ENCODE results near the gene HOXB2. TPM values are rescaled to one million over a fixed set of nuclear protein-coding genes. Genes with fewer than 3 reads are reported as not detected.

Gene HOXB2
- total RNA-seq, 1 donor from 2014 or later = not detected

DNA sequence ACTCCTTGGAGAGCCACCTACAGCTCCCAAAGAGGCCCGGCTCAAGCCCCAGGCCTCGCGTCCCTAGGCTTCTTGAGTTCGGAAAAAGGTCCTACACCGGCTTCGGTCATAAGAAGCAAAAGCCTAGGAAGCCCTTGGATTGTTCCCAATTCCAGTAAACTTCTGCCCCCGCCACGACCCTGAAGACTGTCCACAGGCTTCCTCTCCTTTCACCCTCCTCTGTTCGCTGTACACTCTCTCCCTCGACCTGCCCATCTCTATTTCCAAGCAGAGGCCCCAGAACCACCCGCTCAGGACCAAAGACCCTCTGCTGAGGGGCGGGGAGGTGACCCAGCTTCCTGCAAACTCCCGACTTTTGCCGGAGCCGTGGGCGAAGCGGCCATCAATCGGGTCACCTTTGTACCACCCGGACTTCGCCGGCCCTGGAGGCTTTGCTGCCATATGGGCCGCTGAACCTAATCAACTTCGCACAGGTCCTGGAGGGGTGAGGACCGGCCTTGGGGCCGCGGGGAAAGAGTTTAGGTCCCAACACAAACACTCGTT, 2.7 kb downstream of the HOXB2 start:
- H3K4me3 Mint-ChIP-seq = peak overlapping the region; percentile 71
- TF ChIP-seq EZH2phosphoT487 (IDR thresholded peaks at IDR 0.05) (peak; percentile 94), EZH2 (IDR thresholded peaks at IDR 0.05) (peak; percentile 97)
- TF ChIP-seq, protein P1, sequence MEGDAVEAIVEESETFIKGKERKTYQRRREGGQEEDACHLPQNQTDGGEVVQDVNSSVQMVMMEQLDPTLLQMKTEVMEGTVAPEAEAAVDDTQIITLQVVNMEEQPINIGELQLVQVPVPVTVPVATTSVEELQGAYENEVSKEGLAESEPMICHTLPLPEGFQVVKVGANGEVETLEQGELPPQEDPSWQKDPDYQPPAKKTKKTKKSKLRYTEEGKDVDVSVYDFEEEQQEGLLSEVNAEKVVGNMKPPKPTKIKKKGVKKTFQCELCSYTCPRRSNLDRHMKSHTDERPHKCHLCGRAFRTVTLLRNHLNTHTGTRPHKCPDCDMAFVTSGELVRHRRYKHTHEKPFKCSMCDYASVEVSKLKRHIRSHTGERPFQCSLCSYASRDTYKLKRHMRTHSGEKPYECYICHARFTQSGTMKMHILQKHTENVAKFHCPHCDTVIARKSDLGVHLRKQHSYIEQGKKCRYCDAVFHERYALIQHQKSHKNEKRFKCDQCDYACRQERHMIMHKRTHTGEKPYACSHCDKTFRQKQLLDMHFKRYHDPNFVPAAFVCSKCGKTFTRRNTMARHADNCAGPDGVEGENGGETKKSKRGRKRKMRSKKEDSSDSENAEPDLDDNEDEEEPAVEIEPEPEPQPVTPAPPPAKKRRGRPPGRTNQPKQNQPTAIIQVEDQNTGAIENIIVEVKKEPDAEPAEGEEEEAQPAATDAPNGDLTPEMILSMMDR (IDR thresholded peaks at IDR 0.05) = no peak
- H3K4me1 Mint-ChIP-seq = peaks cover 11% of the 10 kb centered on the region
- H3K9me3 Mint-ChIP-seq = peaks cover 7% of the 10 kb centered on the region
- Histone ChIP-seq H3K27me3 (peaks cover 100% of the 10 kb centered on the region), H3K4me3 (peak overlapping the region; percentile 32), H3K27ac (no peak overlapping the region), H2AFZ (replicated peaks) (peak overlapping the region; percentile 54), H3K79me2 (ENCODE audit: low read depth) (no peaks in the 10 kb centered on the region), H3K9ac (no peak overlapping the region), H4K20me1 (ENCODE audit: low read depth) (peaks cover 68% of the 10 kb centered on the region), H3K9me3 (ENCODE audit: low read depth) (no peaks in the 10 kb centered on the region), H3K4me1 (no peaks in the 10 kb centered on the region), H3K4me2 (peak overlapping the region; percentile 62), H3F3A (ENCODE audit: low read depth) (peaks cover 5% of the 10 kb centered on the region), H3K36me3 (no peaks in the 10 kb centered on the region)
- peaks cover 82% of the 10 kb centered on the region for H3K27me3 Mint-ChIP-seq (ENCODE audit: insufficient read depth, low read depth)
- no peak overlapping the region for H3K27ac Mint-ChIP-seq
- DNase-seq (ENCODE audit: low spot score) = peak; percentile 39
- no peaks in the 10 kb centered on the region for H3K36me3 Mint-ChIP-seq

DNA sequence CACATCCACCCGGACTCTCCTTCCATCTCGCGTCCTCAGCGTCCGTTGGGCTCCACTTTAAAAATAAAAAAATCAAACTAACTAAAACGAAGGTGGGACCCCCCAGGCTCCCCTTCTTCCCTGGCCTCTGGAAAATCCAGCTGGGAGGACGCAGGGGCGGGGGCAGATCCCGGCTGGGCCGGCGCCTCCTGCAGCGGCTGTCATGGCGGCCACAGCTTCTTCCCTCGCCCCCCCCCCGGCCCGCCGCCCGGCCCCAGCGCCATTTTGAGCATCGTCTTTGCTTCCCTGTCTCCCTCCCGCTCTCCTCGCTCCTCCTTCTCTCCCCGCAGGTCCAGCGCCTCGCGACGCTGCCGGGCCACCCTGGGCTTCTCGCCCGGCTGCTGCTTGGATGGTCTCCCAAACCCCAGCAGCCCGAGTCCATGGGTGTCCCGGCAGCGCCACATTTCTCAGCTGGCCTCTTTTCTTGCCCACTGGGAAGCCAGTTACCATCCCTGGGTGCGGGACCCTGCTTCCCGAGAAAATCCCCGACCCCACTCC, 3.3 kb downstream of the HOXB2 start:
- peaks cover 63% of the 10 kb centered on the region for H4K20me1 ChIP-seq (ENCODE audit: low read depth)
- H3K9me3 Mint-ChIP-seq = peaks cover 7% of the 10 kb centered on the region
- H3K27me3 ChIP-seq = peaks cover 100% of the 10 kb centered on the region
- peak overlapping the region; percentile 32 for H3K4me3 ChIP-seq
- no peaks in the 10 kb centered on the region for H3K79me2 ChIP-seq (ENCODE audit: low read depth)
- H3K4me2 ChIP-seq = peak overlapping the region; percentile 62
- H3K36me3 Mint-ChIP-seq = no peaks in the 10 kb centered on the region
- no peak overlapping the region for H3K9ac ChIP-seq
- peak; percentile 53 for DNase-seq (ENCODE audit: low spot score)
- no peak overlapping the region for H3K27ac Mint-ChIP-seq
- no peaks in the 10 kb centered on the region for H3K4me1 ChIP-seq
- H3K27me3 Mint-ChIP-seq (ENCODE audit: insufficient read depth, low read depth) = peaks cover 81% of the 10 kb centered on the region
- peak overlapping the region; percentile 54 for H2AFZ ChIP-seq (replicated peaks)
- peak overlapping the region; percentile 71 for H3K4me3 Mint-ChIP-seq
- TF ChIP-seq EZH2phosphoT487 (IDR thresholded peaks at IDR 0.05) = peak; percentile 57
- peak; percentile 79 for TF ChIP-seq EZH2 (IDR thresholded peaks at IDR 0.05)
- TF ChIP-seq, protein P1 (IDR thresholded peaks at IDR 0.05) = no peak
- H3F3A ChIP-seq (ENCODE audit: low read depth) = peaks cover 4% of the 10 kb centered on the region
- H3K9me3 ChIP-seq (ENCODE audit: low read depth) = no peaks in the 10 kb centered on the region
- H3K27ac ChIP-seq = no peak overlapping the region
- H3K4me1 Mint-ChIP-seq = peaks cover 11% of the 10 kb centered on the region
- no peaks in the 10 kb centered on the region for H3K36me3 ChIP-seq

DNA sequence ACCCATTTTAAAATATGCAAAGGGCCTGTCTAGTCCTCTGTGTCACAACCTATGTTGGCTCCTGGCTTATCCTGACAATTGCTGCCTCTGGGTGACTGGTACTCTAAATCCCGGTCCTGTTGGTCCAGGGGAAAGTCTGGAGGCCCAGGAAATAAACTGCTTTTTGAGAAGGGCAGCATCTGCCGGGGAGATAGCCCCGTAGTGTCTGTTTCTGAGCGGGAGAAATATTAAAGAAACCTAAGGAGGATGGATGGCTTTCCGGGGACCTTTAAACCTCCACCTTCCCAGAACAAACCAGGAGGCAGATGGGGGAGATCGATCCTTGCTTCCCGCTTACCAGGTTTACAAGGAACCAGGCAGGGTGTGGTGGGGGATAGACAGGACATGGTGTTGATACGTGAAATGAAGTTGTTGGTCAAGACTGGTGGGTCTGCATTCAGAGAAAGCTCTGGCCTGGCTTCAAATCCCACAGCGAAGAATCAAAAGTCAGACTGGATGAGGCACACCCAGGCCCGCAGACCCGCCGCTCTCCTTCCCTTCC, 3.8 kb downstream of the HOXB2 start:
- no peak for TF ChIP-seq EZH2 (IDR thresholded peaks at IDR 0.05)
- TF ChIP-seq EZH2phosphoT487 (IDR thresholded peaks at IDR 0.05) = no peak
- TF ChIP-seq, protein P1 (IDR thresholded peaks at IDR 0.05) = no peak
- Histone ChIP-seq H3K9me3 (ENCODE audit: low read depth) (no peaks in the 10 kb centered on the region), H3K79me2 (ENCODE audit: low read depth) (no peaks in the 10 kb centered on the region), H3K27ac (no peak overlapping the region), H3K27me3 (peaks cover 100% of the 10 kb centered on the region), H3K4me1 (no peaks in the 10 kb centered on the region), H3F3A (ENCODE audit: low read depth) (peaks cover 4% of the 10 kb centered on the region), H3K4me2 (peak overlapping the region; percentile 62), H4K20me1 (ENCODE audit: low read depth) (peaks cover 57% of the 10 kb centered on the region), H2AFZ (replicated peaks) (no peak overlapping the region), H3K9ac (no peak overlapping the region), H3K36me3 (no peaks in the 10 kb centered on the region), H3K4me3 (peak overlapping the region; percentile 32)
- peak overlapping the region; percentile 34 for H3K4me3 Mint-ChIP-seq
- H3K4me1 Mint-ChIP-seq = peaks cover 11% of the 10 kb centered on the region
- no peak overlapping the region for H3K27ac Mint-ChIP-seq
- no peak for DNase-seq (ENCODE audit: low spot score)
- H3K27me3 Mint-ChIP-seq (ENCODE audit: insufficient read depth, low read depth) = peaks cover 81% of the 10 kb centered on the region
- peaks cover 6% of the 10 kb centered on the region for H3K9me3 Mint-ChIP-seq
- no peaks in the 10 kb centered on the region for H3K36me3 Mint-ChIP-seq

Measured in neural progenitor cell (in vitro differentiated cells).